ENCODE data around the gene ZNF497.

- no peak for TF ChIP-seq ZNF570 (CRISPR knock-in tag; IDR thresholded peaks at IDR 0.05; ENCODE audit: borderline replicate concordance)
- TF ChIP-seq POLR2A (IDR thresholded peaks at IDR 0.05; ENCODE audit: insufficient read depth in 1 of 2, low read depth in 2 of 2, low read length in 2 of 2) = no peak
- no peak for TF ChIP-seq ZNF713 (CRISPR knock-in tag; IDR thresholded peaks at IDR 0.05)
- no peak for TF ChIP-seq CHD2 (IDR thresholded peaks at IDR 0.05; ENCODE audit: low read depth, low read length)
- TF ChIP-seq AHDC1 (CRISPR knock-in tag; IDR thresholded peaks at IDR 0.05; ENCODE audit: borderline replicate concordance) = no peak
- no peak for TF ChIP-seq CTCF (CRISPR knock-in tag; IDR thresholded peaks at IDR 0.05)
- TF ChIP-seq, protein P1, sequence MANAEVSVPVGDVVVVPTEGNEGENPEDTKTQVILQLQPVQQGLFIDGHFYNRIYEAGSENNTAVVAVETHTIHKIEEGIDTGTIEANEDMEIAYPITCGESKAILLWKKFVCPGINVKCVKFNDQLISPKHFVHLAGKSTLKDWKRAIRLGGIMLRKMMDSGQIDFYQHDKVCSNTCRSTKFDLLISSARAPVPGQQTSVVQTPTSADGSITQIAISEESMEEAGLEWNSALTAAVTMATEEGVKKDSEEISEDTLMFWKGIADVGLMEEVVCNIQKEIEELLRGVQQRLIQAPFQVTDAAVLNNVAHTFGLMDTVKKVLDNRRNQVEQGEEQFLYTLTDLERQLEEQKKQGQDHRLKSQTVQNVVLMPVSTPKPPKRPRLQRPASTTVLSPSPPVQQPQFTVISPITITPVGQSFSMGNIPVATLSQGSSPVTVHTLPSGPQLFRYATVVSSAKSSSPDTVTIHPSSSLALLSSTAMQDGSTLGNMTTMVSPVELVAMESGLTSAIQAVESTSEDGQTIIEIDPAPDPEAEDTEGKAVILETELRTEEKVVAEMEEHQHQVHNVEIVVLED (CRISPR knock-in tag; IDR thresholded peaks at IDR 0.05; ENCODE audit: borderline replicate concordance) = no peak
- TF ChIP-seq RNF219 (CRISPR knock-in tag; IDR thresholded peaks at IDR 0.05) = no peak
Observed at GRCh38 chr19:58307736-58308135, 54.8 kb downstream of the ZNF497 start.
